ENCODE measurements around the gene TBX15. TPM values are rescaled to one million over a fixed set of nuclear protein-coding genes. Genes with fewer than 3 reads are reported as not detected.

Gene TBX15
- total RNA-seq, result under 0.01 and 0.34 TPM in 2 replicates

DNA sequence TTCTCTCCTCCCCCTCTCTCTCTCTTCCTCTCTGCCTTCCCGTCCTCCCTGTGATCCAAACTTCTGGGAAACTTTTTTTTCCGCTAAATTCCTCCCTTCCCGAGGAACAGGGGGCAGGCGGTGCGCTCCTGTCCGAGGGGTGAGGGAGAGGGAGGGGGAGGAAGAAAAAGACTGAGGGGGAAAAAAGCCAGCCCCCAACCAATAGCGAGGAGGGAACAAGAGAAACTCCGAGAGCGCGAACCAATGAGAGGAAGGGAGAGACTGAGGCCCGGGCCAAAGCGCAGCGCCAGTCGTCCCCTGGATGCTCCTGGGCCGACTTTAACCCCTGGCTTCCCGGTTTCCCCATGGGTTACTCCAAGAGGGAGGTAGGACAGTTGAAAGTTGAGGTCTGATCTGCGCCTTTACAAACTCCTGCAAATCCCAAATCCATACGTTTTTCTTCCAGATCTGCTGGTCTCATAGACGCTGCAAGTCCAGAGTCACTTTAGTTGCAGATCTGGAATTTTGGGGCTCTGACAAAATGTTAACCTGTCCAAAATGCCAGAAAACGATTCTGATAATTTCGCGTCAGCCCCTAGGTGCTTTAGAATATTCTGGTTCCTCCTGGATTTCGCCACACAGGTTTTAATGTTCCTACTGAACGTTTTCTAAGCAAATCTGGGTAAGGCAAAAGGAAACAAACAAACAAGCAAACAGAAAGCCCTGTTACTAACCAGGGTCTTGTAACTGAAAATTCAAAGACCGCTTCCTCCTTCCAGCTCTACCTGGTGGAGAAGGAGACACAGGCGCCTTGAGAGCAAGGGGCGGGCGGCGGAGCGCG is at the start of gene TBX15:
TBX15 (minus strand) TSS at position 158 of the 820 bp plus-strand sequence. CDS start 548 bp downstream, outside the sequence.

Other genes with a start within 250 kb of the TBX15 start
- gene WARS2, start 152.3 kb upstream of the TBX15 start, total RNA-seq, result 10.7 and 12.4 TPM in 2 replicates

All from bronchus fibroblast of lung (primary cell).